Effector memory CD4-positive, alpha-beta T cell (primary cell): ENCODE results near the gene NPC2.

Source experiments
- DNase-seq, 3 donors: peaks; one replicate each; pipeline ENCODE4 v3.0.0-alpha.2; 2020
- H3K27ac ChIP-seq: 2 replicates; pipeline ENCODE4 v1.7.0; 2013; ENCODE audit warnings: mild to moderate bottlenecking, low read length, moderate library complexity; ENCODE audit not compliant: insufficient read depth, poor library complexity, severe bottlenecking
- H3K27me3 ChIP-seq: replicated peaks from 2 replicates; pipeline ENCODE4 v1.7.0; 2013; ENCODE audit warnings: mild to moderate bottlenecking, low read length; ENCODE audit not compliant: insufficient read depth, control insufficient read depth, poor library complexity, severe bottlenecking
- H3K36me3 ChIP-seq: 2 replicates; pipeline ENCODE4 v1.7.0; 2013; ENCODE audit warnings: mild to moderate bottlenecking, low read length, moderate library complexity; ENCODE audit not compliant: control insufficient read depth, insufficient read depth
- H3K4me1 ChIP-seq: 2 replicates; pipeline ENCODE4 v1.7.0; 2013; ENCODE audit warnings: low read length, mild to moderate bottlenecking; ENCODE audit not compliant: control insufficient read depth, insufficient read depth, poor library complexity, severe bottlenecking
- H3K4me3 ChIP-seq: 2 replicates; pipeline ENCODE4 v1.7.0; 2013; ENCODE audit warnings: low read length, low read depth, mild to moderate bottlenecking; ENCODE audit not compliant: insufficient read depth, poor library complexity, severe bottlenecking
- H3K9me3 ChIP-seq: 2 replicates; pipeline ENCODE4 v1.7.0; 2013; ENCODE audit warnings: mild to moderate bottlenecking, low read length, moderate library complexity; ENCODE audit not compliant: control insufficient read depth

Gene NPC2

DNA sequence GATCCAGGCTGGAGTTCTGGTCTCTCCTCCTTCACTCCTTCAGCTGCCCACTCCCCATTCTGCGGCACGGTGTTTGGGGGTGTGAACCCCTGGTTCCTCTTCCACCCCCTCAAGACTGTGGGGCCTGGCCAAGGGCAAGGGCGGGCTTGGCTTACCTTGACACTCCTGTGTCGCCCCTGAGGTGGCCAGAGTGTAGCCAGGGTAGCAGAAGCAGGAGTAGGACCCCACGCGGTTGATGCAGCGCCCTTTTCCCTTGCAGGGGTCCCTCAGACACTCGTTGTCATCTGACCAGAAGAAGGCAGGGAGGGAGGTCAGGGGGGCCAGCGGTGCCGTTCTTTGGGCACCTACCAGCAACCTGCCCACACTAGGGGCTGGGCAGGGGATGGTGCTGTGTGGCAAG is 28.7 kb upstream of the NPC2 start:
- no peak for DNase-seq
- Histone ChIP-seq H3K36me3 (no peaks in the 10 kb centered on the region), H3K9me3 (no peaks in the 10 kb centered on the region), H3K4me3 (no peak overlapping the region), H3K27ac (no peak overlapping the region), H3K27me3 (no peaks in the 10 kb centered on the region), H3K4me1 (no peaks in the 10 kb centered on the region)

DNA sequence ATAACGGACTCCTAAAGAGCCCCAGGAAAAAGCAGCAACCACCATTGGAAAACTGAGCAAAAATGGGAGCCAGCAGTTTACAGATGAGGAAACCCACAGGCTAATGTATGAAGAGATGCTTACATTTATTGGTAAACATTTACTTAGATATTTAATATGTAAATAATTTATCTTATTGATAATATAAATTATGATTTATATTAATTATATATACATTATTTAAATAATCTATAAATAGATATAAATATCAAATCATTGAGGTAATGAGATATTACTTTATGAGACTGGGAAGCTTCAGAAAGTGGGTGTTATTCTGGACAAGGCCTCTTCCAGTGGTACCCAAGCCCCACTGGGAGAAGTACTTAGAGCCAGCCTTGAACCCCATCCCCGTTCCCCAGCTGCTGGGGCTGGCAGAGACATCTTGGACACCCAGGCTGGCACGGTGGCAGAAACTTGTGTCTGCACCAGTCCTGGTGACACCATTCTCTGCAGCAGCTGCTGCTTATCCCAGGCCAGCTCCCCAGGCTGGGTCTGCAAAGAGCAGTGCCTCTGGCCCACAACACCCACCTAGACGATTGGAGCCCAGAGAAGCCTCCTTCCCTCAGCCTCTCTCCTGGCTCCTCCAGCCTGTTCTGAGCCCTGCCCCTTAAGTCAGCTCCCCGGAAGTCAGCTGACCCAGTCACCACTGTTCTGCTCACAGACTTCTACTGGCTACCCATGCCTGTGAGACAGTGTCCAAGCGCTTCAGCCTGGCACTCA is 26.4 kb upstream of the NPC2 start:
- no peaks in the 10 kb centered on the region for H3K4me1 ChIP-seq

DNA sequence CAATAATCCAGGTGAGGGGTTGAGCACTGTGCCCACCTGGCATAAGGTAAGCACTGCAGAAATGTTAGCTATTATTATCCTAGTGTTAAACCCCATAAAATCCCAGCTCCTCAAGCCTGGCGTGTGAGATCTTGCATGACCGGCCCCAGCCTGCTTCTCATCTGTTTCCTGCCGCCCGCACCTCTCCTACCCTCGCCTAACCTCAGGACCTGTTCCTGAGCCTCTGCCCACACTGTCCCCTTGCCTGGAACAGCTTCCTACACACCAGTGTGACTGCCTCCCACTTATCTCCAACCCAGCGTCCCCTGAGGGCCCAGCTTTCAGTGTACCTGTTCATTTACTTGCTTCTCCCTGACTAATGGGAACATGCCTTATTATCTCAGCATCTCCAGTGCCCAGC is 25.1 kb upstream of the NPC2 start:
- Histone ChIP-seq H3K4me1 (no peaks in the 10 kb centered on the region), H3K27ac (no peak overlapping the region), H3K4me3 (no peak overlapping the region), H3K9me3 (no peaks in the 10 kb centered on the region), H3K36me3 (no peaks in the 10 kb centered on the region), H3K27me3 (no peaks in the 10 kb centered on the region)
- no peak for DNase-seq

More for the DNA sequence above, 26.4 kb upstream of the NPC2 start:
- Histone ChIP-seq H3K9me3 (no peaks in the 10 kb centered on the region), H3K27me3 (no peaks in the 10 kb centered on the region), H3K27ac (no peak overlapping the region), H3K36me3 (no peaks in the 10 kb centered on the region), H3K4me3 (no peak overlapping the region)
- DNase-seq, result no peak

DNA sequence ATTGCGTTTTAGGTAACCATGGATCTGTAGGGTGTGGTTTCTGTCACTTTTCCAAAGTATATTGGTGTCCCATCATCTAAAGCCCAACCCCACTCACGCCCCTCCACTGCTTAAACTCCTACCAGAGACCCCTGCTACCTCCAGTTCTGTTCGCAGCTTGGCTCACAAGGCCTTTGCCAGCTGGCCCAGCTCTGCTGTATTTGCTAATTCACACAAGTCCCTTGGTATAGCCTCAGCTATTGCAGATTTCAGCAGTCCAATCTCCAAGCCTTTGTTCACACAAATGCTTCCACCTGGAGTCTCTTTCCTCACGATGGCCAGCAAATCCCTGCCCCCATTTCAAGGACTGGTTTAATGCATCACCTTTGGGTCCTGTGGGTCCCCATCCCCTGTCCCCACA is 24.6 kb upstream of the NPC2 start:
- no peaks in the 10 kb centered on the region for H3K36me3 ChIP-seq
- H3K27me3 ChIP-seq, result no peaks in the 10 kb centered on the region
- H3K27ac ChIP-seq, result no peak overlapping the region
- no peaks in the 10 kb centered on the region for H3K4me1 ChIP-seq
- DNase-seq, result no peak
- H3K4me3 ChIP-seq, result no peak overlapping the region
- no peaks in the 10 kb centered on the region for H3K9me3 ChIP-seq

DNA sequence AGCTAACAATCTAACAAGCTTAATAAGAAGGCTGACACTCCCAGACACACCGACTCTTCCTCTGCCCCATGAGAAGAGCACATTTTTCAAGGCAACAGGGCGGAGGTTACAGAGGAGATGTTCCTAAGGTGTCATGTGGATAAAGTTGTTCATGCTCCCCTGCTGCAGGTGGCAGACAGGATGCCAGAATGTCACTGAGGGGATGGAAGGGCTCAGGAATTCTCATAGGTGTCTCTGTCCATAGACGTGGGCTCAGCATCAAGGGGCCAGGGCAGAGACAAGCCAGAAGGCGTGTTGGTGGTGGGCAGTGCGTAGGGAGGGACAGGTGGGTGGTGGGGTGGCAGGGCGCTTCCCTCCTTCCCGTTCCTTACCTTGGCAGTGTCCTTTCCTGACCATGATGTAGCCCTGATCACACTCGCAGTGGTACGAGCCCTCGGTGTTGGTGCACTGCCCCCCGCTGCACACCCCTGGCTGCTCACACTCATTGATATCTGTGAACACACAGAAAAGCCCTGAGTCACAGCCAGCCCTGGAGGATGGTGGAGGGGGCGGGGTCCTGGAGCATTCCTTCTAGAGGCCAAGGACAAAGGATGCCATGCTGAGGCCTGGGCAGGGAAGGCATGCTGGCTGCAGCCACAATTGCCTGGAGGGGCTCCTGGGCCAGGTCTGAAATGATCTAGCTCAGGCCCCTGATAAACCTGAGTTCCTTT is 23.5 kb upstream of the NPC2 start:
- Histone ChIP-seq H3K4me3 (no peak overlapping the region), H3K27me3 (no peaks in the 10 kb centered on the region), H3K9me3 (no peaks in the 10 kb centered on the region), H3K27ac (no peak overlapping the region), H3K4me1 (no peaks in the 10 kb centered on the region), H3K36me3 (no peaks in the 10 kb centered on the region)
- no peak for DNase-seq

DNA sequence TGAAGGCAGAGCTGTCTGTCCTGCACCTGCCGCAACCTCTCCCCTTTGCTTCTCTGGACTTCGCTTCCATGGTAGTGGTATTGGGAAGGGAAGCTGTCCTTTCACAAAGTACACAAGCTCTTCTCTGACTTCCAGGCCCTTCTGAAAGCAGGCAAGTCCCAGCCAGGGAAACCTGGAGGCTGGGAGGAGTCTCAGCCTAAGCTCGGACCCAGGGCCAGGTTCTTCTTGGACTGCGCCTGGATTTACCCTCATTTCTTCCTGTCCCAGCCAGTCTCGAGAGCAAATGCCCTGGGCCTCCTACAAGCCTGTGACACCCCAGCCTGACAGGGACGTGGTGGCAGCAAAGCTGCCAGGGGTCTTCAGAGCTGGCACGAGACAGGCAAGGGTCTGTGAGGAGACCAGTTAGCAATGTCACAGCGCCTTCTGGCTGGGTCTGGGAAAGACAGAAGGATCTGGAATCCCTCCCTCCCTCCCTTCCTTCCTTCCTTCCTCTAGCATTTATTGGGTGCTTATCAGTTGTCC is 22.8 kb upstream of the NPC2 start:
- no peaks in the 10 kb centered on the region for H3K27me3 ChIP-seq
- H3K36me3 ChIP-seq, result no peaks in the 10 kb centered on the region
- no peak overlapping the region for H3K4me3 ChIP-seq
- H3K4me1 ChIP-seq, result no peaks in the 10 kb centered on the region
- H3K9me3 ChIP-seq, result no peaks in the 10 kb centered on the region
- no peak for DNase-seq
- no peak overlapping the region for H3K27ac ChIP-seq

DNA sequence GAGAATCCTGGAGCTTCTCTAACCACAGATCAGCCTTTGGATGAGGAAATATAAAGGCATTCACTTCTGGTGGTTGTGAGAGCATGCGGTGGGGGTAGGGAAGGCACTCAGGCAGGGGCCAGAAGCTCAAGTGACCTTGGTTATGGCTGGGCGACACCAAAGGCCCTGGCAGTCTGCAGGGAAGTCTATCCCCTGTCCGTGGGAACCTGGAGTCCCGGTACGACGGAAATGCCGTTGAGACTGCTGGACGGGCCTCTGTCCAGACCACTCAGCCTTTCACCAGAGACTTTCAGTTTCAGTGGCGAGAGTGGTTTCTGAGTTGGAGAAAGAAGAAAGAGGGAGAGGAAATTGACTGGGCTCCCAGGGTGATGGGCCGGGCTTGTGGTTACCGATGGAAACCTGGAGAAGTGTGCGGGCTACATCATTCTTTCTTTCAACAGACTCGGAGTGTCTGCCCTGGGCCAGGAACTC is 21.4 kb upstream of the NPC2 start:
- no peak overlapping the region for H3K4me3 ChIP-seq
- no peak for DNase-seq
- no peaks in the 10 kb centered on the region for H3K27me3 ChIP-seq
- H3K27ac ChIP-seq, result no peak overlapping the region
- no peaks in the 10 kb centered on the region for H3K4me1 ChIP-seq
- no peaks in the 10 kb centered on the region for H3K9me3 ChIP-seq
- no peaks in the 10 kb centered on the region for H3K36me3 ChIP-seq

DNA sequence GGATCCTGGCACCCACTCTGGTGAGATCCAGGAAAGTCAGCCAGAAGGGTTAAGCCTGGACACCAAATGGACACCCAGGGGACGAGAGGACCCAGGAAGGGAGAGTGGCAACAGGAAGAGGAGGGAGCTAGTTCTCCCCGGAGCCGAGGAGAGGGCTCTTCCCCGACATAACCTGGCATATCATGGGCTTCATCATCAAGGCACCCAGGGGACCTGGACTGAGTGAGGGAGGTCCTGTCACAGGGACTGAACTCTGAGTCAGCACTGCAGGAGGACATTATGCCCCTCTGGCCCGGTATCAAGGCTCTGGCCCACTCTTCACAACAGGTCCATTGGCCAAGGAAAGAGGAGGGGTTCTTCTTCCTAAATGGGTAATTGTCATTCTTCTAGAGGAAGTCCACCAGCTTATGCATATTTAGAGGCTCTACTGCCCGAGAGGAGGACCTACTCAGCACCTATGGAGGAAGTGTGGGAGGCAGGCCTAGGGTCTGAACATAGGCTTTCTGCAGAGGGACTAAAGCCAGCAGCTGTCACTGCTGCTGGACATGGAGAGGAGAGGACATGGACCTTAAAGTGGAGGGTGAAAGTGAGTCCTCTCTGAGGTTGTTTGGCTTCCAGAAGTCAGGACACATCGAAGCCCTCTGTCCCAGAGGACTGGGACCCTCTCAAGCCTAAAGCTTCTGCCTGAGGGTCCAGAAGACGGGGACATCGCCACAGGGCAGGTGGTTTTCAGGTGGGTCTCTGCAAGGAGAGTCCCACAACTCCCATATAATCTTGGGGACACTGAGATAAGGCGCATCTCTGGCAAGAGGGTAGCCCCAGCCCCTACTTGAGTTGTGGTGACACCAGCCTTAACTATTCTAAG is 19.1 kb upstream of the NPC2 start:
- Histone ChIP-seq H3K4me1 (no peaks in the 10 kb centered on the region), H3K27ac (no peak overlapping the region)

DNA sequence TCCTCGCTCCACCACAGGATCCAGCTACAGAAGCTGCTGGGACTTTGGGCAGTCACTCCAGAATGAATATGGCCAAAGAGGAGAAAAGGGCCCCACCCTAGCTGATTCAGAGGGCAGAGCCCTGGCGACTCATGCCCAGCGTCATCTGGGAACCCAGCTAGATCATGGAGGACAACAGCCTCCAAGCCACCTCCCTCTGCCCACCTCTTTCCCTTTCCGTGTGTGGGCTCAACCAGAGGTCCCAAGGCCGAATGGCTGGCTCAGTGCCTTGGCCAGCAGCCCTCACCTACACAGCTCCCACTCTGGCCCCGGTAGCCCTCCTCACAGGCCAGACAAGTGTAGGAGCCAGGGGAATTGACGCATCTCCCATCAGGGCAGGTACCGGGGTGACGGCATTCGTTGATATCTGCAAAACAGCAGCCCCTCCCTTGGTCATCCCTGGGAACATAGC is 17.9 kb upstream of the NPC2 start:
- Histone ChIP-seq H3K27ac (no peak overlapping the region), H3K9me3 (no peaks in the 10 kb centered on the region), H3K4me3 (no peak overlapping the region), H3K36me3 (no peaks in the 10 kb centered on the region), H3K4me1 (no peaks in the 10 kb centered on the region), H3K27me3 (no peaks in the 10 kb centered on the region)
- DNase-seq, result no peak

More for the DNA sequence above, 19.1 kb upstream of the NPC2 start:
- no peaks in the 10 kb centered on the region for H3K36me3 ChIP-seq
- no peak overlapping the region for H3K4me3 ChIP-seq
- H3K9me3 ChIP-seq, result no peaks in the 10 kb centered on the region
- no peaks in the 10 kb centered on the region for H3K27me3 ChIP-seq
- DNase-seq, result no peak
